ENCODE measurements around the gene PLEKHA5. TPM values are rescaled to one million over a fixed set of nuclear protein-coding genes. Genes with fewer than 3 reads are reported as not detected.

PLEKHA5 gene
- total RNA-seq, 2 donors from 2014 or later, result 31.0 to 32.7 TPM

GRCh38 chr12:19376691-19377090 is 247.2 kb downstream of the PLEKHA5 start:
- no peak overlapping the region for H3K4me3 ChIP-seq
- no peaks in the 10 kb centered on the region for H3K9me3 ChIP-seq
- intact Hi-C loops (cut with DNase I), result no loop called here
- no peaks in the 10 kb centered on the region for H3K36me3 ChIP-seq
- no peak for TF ChIP-seq CTCF (IDR thresholded peaks at IDR 0.05)
- H3K27me3 ChIP-seq, result no peaks in the 10 kb centered on the region
- H3K4me1 ChIP-seq, result no peaks in the 10 kb centered on the region
- no peak overlapping the region for H3K27ac ChIP-seq
- DNase-seq, result no peak
- no peak overlapping the region for H3K9ac ChIP-seq (ENCODE audit: low read depth in 2 of 2, low read length in 2 of 2)

GRCh38 chr12:19382111-19382526 is 252.6 kb downstream of the PLEKHA5 start:
- DNase-seq, result no peak
- Histone ChIP-seq H3K9me3 (no peaks in the 10 kb centered on the region), H3K27me3 (no peaks in the 10 kb centered on the region), H3K27ac (no peak overlapping the region), H3K4me1 (no peaks in the 10 kb centered on the region), H3K36me3 (no peaks in the 10 kb centered on the region), H3K4me3 (no peak overlapping the region), H3K9ac (ENCODE audit: low read depth in 2 of 2, low read length in 2 of 2) (no peak overlapping the region)
- intact Hi-C loops (cut with DNase I), result no loop called here
- TF ChIP-seq CTCF (IDR thresholded peaks at IDR 0.05), result no peak

- intact Hi-C loops (cut with DNase I), result no loop called here
- H3K4me3 ChIP-seq, result no peak overlapping the region
- TF ChIP-seq CTCF (IDR thresholded peaks at IDR 0.05), result no peak
- H3K36me3 ChIP-seq, result no peaks in the 10 kb centered on the region
- DNase-seq, result no peak
- no peak overlapping the region for H3K27ac ChIP-seq
- no peak overlapping the region for H3K9ac ChIP-seq (ENCODE audit: low read depth in 2 of 2, low read length in 2 of 2)
- no peaks in the 10 kb centered on the region for H3K4me1 ChIP-seq
- no peaks in the 10 kb centered on the region for H3K9me3 ChIP-seq
- no peaks in the 10 kb centered on the region for H3K27me3 ChIP-seq
Observed at GRCh38 chr12:19382563-19382962, 253.0 kb downstream of the PLEKHA5 start.

- intact Hi-C loops (cut with DNase I), result no loop called here
- H3K9me3 ChIP-seq, result no peaks in the 10 kb centered on the region
- no peaks in the 10 kb centered on the region for H3K36me3 ChIP-seq
- no peak for TF ChIP-seq CTCF (IDR thresholded peaks at IDR 0.05)
- no peak overlapping the region for H3K4me3 ChIP-seq
- H3K27me3 ChIP-seq, result no peaks in the 10 kb centered on the region
- H3K4me1 ChIP-seq, result no peaks in the 10 kb centered on the region
- no peak for DNase-seq
- no peak overlapping the region for H3K27ac ChIP-seq
- no peak overlapping the region for H3K9ac ChIP-seq (ENCODE audit: low read depth in 2 of 2, low read length in 2 of 2)
Observed at GRCh38 chr12:19387161-19387560, 257.6 kb downstream of the PLEKHA5 start.

GRCh38 chr12:19388131-19388549 is 258.6 kb downstream of the PLEKHA5 start:
- H3K27me3 ChIP-seq, result no peaks in the 10 kb centered on the region
- no peak overlapping the region for H3K4me3 ChIP-seq
- no peak for TF ChIP-seq CTCF (IDR thresholded peaks at IDR 0.05)
- no peaks in the 10 kb centered on the region for H3K4me1 ChIP-seq
- H3K27ac ChIP-seq, result no peak overlapping the region
- no peaks in the 10 kb centered on the region for H3K36me3 ChIP-seq
- H3K9me3 ChIP-seq, result no peaks in the 10 kb centered on the region
- H3K9ac ChIP-seq (ENCODE audit: low read depth in 2 of 2, low read length in 2 of 2), result no peak overlapping the region
- DNase-seq, result no peak
- intact Hi-C loops (cut with DNase I), result no loop called here

Data from colonic mucosa (tissue), 4 donors.